Colonic mucosa (tissue), 4 donors: Measurements from ENCODE around the gene FBXL20. TPM values are rescaled to one million over a fixed set of nuclear protein-coding genes. Genes with fewer than 3 reads are reported as not detected.
"Not testable (repeated sequence)": the region's sequence is repeated elsewhere in the genome, so short reads cannot be mapped to it uniquely, and the experiment has no call there.

Experiments used
- DNase-seq: peaks from one replicate; pipeline ENCODE4 v3.0.0-alpha.2; 2020
- H3K27ac ChIP-seq: fragments of 200-600 bp; one replicate; pipeline ENCODE4 v1.8.0; 2021
- H3K27me3 ChIP-seq: fragments of 200-600 bp; one replicate; pipeline ENCODE4 v1.8.0; 2021
- H3K36me3 ChIP-seq: fragments of 200-600 bp; one replicate; pipeline ENCODE4 v1.8.0; 2021
- H3K4me1 ChIP-seq: fragments of 200-600 bp; one replicate; pipeline ENCODE4 v1.8.0; 2021; ENCODE audit warnings: mild to moderate bottlenecking
- H3K4me3 ChIP-seq: fragments of 200-600 bp; one replicate; pipeline ENCODE4 v1.8.0; 2021
- H3K9ac ChIP-seq, 2 donors: one replicate each; pipeline ENCODE4 v1.7.0; 2013; ENCODE audit warnings: control low read depth in 2 of 2, low read depth in 2 of 2, low read length in 2 of 2
- H3K9me3 ChIP-seq: fragments of 200-600 bp; one replicate; pipeline ENCODE4 v1.8.0; 2021
- intact Hi-C: fragments of 100-400 bp; cut with DNase I; formaldehyde crosslinking; loops from one replicate; pipeline ENCODE4 v1.14.1; 2022
- total RNA-seq, 2 donors: library from RNA; stranded (reverse); fragmentation: NEBNext Ultra II Directional in 1 of 2; extraction: Animal tissue kit (Norgen Biotek cat#: 25700) in 1 of 2; gene quantifications; one replicate each; pipeline ENCODE4 v1.2.1, GENCODE V29; 2021
- TF ChIP-seq, protein P1 (sequence below): fragments of 200-600 bp; IDR thresholded peaks from one replicate; pipeline ENCODE4 v1.8.0; 2022; ENCODE audit warnings: antibody characterized with exemption, mild to moderate bottlenecking
- donor health status: healthy.
- donor health status: DM: no; HTN: no; CAD: no.
- donor health status: DM: no; HTN: no; CAD: no.

FBXL20 gene
- total RNA-seq, 2 donors from 2014 or later = 12.5 to 22.2 TPM

GRCh38 chr17:39335704-39336223 is 65.7 kb downstream of the FBXL20 start:
- H3K9ac ChIP-seq = no peak overlapping the region
- no peaks in the 10 kb centered on the region for H3K27me3 ChIP-seq
- no peaks in the 10 kb centered on the region for H3K4me1 ChIP-seq
- DNase-seq = no peak
- no peak overlapping the region for H3K4me3 ChIP-seq
- H3K9me3 ChIP-seq = no peaks in the 10 kb centered on the region
- no peak overlapping the region for H3K27ac ChIP-seq
- no peaks in the 10 kb centered on the region for H3K36me3 ChIP-seq
- intact Hi-C loops = no loop called here
- TF ChIP-seq, protein P1, sequence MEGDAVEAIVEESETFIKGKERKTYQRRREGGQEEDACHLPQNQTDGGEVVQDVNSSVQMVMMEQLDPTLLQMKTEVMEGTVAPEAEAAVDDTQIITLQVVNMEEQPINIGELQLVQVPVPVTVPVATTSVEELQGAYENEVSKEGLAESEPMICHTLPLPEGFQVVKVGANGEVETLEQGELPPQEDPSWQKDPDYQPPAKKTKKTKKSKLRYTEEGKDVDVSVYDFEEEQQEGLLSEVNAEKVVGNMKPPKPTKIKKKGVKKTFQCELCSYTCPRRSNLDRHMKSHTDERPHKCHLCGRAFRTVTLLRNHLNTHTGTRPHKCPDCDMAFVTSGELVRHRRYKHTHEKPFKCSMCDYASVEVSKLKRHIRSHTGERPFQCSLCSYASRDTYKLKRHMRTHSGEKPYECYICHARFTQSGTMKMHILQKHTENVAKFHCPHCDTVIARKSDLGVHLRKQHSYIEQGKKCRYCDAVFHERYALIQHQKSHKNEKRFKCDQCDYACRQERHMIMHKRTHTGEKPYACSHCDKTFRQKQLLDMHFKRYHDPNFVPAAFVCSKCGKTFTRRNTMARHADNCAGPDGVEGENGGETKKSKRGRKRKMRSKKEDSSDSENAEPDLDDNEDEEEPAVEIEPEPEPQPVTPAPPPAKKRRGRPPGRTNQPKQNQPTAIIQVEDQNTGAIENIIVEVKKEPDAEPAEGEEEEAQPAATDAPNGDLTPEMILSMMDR = no peak

GRCh38 chr17:39334008-39334744 is 67.2 kb downstream of the FBXL20 start:
- H3K9me3 ChIP-seq, DNase-seq, H3K4me3 ChIP-seq, H3K9ac ChIP-seq, intact Hi-C loops, H3K36me3 ChIP-seq, H3K27ac ChIP-seq, H3K4me1 ChIP-seq, H3K27me3 ChIP-seq: not testable (repeated sequence)

- Histone ChIP-seq H3K36me3 (no peaks in the 10 kb centered on the region), H3K27me3 (no peaks in the 10 kb centered on the region), H3K9me3 (no peaks in the 10 kb centered on the region), H3K27ac (no peak overlapping the region), H3K9ac (no peak overlapping the region), H3K4me1 (no peaks in the 10 kb centered on the region), H3K4me3 (no peak overlapping the region)
- intact Hi-C loops = no loop called here
- DNase-seq = no peak
- TF ChIP-seq, protein P1 = no peak
These were observed 69.3 kb downstream of the FBXL20 start for GRCh38 chr17:39332092-39332491.

- Histone ChIP-seq H3K27ac (no peak overlapping the region), H3K9me3 (no peaks in the 10 kb centered on the region), H3K4me1 (no peaks in the 10 kb centered on the region), H3K4me3 (no peak overlapping the region), H3K36me3 (no peaks in the 10 kb centered on the region), H3K9ac (no peak overlapping the region), H3K27me3 (no peaks in the 10 kb centered on the region)
- TF ChIP-seq, protein P1 = no peak
- intact Hi-C loops = no loop called here
- no peak for DNase-seq
These were observed 72.6 kb downstream of the FBXL20 start for GRCh38 chr17:39328815-39329214.

DNA sequence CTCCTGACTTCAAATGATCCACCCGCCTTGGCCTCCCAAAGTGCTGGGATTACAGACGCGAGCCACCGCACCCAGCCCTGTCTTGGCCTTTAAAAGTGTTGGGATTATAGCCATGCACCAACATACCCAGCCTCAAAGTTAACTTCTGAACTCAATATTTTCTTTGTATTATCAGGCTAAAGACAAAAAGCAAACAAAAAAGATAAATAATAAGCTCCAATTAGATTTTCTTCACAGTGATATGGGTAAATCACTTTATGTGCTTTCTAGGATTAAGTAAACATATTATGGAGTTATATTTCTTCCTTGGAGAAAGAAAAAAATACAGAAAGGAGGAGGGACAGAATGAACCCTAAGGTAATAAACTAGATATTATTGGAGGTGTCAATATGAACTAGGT is 74.3 kb downstream of the FBXL20 start:
- TF ChIP-seq, protein P1 = no peak
- Histone ChIP-seq H3K4me3 (no peak overlapping the region), H3K4me1 (no peaks in the 10 kb centered on the region), H3K27me3 (no peaks in the 10 kb centered on the region), H3K9me3 (no peaks in the 10 kb centered on the region), H3K36me3 (no peaks in the 10 kb centered on the region), H3K9ac (no peak overlapping the region), H3K27ac (no peak overlapping the region)
- intact Hi-C loops = no loop called here
- DNase-seq = no peak

- intact Hi-C loops = no loop called here
- H3K4me1 ChIP-seq = no peaks in the 10 kb centered on the region
- H3K27me3 ChIP-seq = no peaks in the 10 kb centered on the region
These were observed 75.7 kb downstream of the FBXL20 start for GRCh38 chr17:39325528-39326240.

More at GRCh38 chr17:39325528-39326240, 75.7 kb downstream of the FBXL20 start:
- no peak overlapping the region for H3K9ac ChIP-seq
- no peaks in the 10 kb centered on the region for H3K9me3 ChIP-seq
- no peak overlapping the region for H3K4me3 ChIP-seq
- DNase-seq = no peak
- H3K36me3 ChIP-seq = no peaks in the 10 kb centered on the region
- H3K27ac ChIP-seq = no peak overlapping the region
- TF ChIP-seq, protein P1 = no peak
